ENCODE measurements around the gene SPSB3.

Gene SPSB3

DNA sequence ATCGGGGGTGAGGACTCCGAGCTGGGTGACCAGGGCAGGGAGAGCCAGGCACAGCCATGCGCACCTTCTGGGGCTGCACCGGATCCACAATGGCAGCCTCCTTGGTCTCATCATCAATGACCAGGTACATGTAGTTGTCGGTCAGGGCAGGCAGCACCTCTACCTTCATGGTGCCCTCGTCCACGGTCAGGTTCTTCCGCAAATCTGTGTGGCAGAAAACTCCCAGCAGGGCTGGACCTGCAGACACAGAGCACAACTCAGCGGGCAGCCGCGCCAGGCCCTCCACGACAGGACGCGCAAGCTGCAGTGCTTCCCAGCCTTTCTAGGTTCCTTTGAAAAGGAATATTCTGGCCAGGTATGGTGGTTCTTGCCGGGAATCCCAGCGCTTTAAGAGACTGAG is 40.4 kb upstream of the SPSB3 start:
- no peak for TF ChIP-seq SIN3A (IDR thresholded peaks at IDR 0.05; ENCODE audit: borderline replicate concordance, insufficient read depth, low read length)
- no peak for TF ChIP-seq FOXP2 (optimal IDR thresholded peaks at IDR 0.05; ENCODE audit: borderline replicate concordance, extremely low read depth, extremely low read length, insufficient read depth)
- TF ChIP-seq REST (IDR thresholded peaks at IDR 0.05; ENCODE audit: insufficient read depth in 1 of 2, low read depth in 2 of 2, low read length in 2 of 2), result no peak
- no peak for TF ChIP-seq POLR2AphosphoS5 (IDR thresholded peaks at IDR 0.05; ENCODE audit: low read depth, low read length)
- TF ChIP-seq TAF1 (IDR thresholded peaks at IDR 0.05; ENCODE audit: borderline replicate concordance, insufficient read depth, low read length), result no peak

DNA sequence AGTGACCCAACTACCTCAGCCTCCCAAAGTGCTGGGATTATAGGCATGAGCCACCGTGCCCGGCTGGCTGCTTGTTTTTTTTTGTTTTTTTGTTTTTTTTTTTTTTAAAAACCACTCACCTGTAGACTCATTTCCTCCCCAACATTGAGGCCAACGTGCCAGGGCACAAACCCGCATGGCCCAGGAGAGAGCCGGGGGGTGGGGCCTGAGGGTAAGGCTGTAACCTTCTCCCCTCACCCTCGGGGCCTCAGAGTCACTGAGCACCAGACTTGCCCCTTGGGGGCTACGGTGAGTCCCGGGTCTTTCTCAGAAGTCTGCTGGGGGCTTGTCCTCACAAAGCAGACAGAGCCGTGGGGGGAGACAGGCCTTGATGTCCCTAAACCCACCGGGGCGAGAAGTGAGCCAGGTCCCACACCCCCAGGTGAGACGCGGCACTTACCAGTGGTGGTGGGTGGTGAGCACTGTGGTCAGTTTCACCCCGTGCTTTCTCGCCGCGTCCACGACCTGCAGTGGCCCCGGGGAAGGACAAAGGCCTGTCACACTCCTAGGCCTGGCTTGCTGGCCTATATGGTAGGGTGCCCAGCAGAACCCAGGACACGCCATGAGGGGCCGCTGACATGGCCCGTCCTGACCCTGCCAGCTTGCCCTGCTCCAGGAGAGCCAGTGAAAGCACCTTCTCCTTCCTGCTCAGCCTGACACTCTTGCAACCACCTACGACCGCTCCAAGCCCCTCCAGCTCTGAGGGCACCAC is 39.7 kb upstream of the SPSB3 start:
- TF ChIP-seq FOXP2 (optimal IDR thresholded peaks at IDR 0.05; ENCODE audit: borderline replicate concordance, extremely low read depth, extremely low read length, insufficient read depth) (no peak), REST (IDR thresholded peaks at IDR 0.05; ENCODE audit: insufficient read depth in 1 of 2, low read depth in 2 of 2, low read length in 2 of 2) (no peak), POLR2AphosphoS5 (IDR thresholded peaks at IDR 0.05; ENCODE audit: low read depth, low read length) (no peak), SIN3A (IDR thresholded peaks at IDR 0.05; ENCODE audit: borderline replicate concordance, insufficient read depth, low read length) (no peak), TAF1 (IDR thresholded peaks at IDR 0.05; ENCODE audit: borderline replicate concordance, insufficient read depth, low read length) (no peak)

DNA sequence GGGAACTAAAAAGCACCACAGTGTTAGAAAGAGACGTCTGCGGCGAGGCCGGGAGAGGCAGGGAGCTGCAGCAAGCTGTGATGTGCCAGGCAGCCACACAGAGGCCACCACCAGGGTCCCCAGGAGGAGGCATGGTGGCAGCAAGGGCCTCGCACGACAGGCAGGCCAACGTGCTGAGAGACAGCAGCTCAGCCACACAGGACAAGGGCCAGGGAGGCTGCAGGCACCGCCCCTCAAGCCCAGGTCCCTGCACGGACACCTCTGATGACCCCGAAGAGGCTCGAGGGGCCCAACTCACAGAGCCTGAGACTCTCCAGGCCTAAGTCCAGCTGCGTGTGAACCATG is 38.5 kb upstream of the SPSB3 start:
- no peak for TF ChIP-seq POLR2AphosphoS5 (IDR thresholded peaks at IDR 0.05; ENCODE audit: low read depth, low read length)
- TF ChIP-seq REST (IDR thresholded peaks at IDR 0.05; ENCODE audit: insufficient read depth in 1 of 2, low read depth in 2 of 2, low read length in 2 of 2), result no peak
- no peak for TF ChIP-seq TAF1 (IDR thresholded peaks at IDR 0.05; ENCODE audit: borderline replicate concordance, insufficient read depth, low read length)
- TF ChIP-seq FOXP2 (optimal IDR thresholded peaks at IDR 0.05; ENCODE audit: borderline replicate concordance, extremely low read depth, extremely low read length, insufficient read depth), result no peak
- TF ChIP-seq SIN3A (IDR thresholded peaks at IDR 0.05; ENCODE audit: borderline replicate concordance, insufficient read depth, low read length), result no peak

DNA sequence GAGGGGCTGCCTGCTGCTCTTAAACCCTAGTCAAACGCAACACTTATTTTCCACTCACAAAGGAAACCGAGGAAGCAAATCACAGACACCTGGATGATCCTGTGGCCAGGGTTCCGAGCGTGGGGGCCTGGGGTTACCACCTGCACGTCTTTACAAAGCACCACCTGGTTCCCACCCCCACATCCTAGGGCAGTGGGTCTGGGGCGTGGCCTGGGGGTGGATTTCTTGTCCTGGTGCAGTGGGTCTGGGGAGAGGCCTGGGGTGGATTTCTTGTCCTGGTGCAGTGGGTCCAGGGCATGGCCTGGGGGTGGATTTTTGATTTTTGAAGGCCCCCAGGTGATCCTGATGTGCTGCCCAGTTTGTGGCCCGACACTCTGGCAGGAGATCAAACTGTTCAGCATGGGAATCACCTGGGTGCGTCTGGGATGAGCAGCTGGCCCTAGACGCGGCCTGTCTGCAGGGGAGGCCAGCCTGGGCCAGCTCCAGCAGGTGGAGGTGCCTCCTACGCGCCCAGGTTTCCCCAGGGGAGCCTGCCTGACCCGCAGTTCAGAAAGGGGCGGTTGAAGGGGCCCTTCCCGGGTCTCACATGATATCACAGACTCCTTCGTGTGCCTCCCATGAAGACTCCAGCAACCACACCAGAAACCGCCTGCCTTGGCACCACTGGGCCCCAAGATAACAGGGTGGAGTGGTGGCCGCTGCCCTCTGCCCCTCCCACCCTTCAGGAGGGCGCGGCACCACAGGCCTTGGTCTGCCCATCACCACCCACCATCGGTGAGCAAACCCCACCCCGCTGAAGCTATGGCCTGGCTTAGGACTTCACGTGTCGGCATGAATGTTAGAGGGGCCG is 38.0 kb upstream of the SPSB3 start:
- TF ChIP-seq SIN3A (IDR thresholded peaks at IDR 0.05; ENCODE audit: borderline replicate concordance, insufficient read depth, low read length) (no peak), REST (IDR thresholded peaks at IDR 0.05; ENCODE audit: insufficient read depth in 1 of 2, low read depth in 2 of 2, low read length in 2 of 2) (no peak), POLR2AphosphoS5 (IDR thresholded peaks at IDR 0.05; ENCODE audit: low read depth, low read length) (no peak), FOXP2 (optimal IDR thresholded peaks at IDR 0.05; ENCODE audit: borderline replicate concordance, extremely low read depth, extremely low read length, insufficient read depth) (no peak), TAF1 (IDR thresholded peaks at IDR 0.05; ENCODE audit: borderline replicate concordance, insufficient read depth, low read length) (no peak)
